HEK293 (cell line): ENCODE measurements around the gene ITGA5.

Experiments used
- BCL11A ChIP-seq: fragments of 450-650 bp; formaldehyde crosslinking; IDR thresholded peaks from 2 replicates; pipeline ENCODE4 v1.5.1; 2016; ENCODE audit warnings: low read depth, missing biosample characterization, missing genetic modification characterization
- GLI2 ChIP-seq: fragments of 450-650 bp; formaldehyde crosslinking; IDR thresholded peaks from 2 replicates; pipeline ENCODE4; 2017; ENCODE audit warnings: missing biosample characterization, missing genetic modification characterization, low read depth, borderline replicate concordance
- GLI4 ChIP-seq: fragments of 450-650 bp; formaldehyde crosslinking; IDR thresholded peaks from 2 replicates; pipeline ENCODE4 v1.5.1; 2016; ENCODE audit warnings: missing biosample characterization, missing genetic modification characterization
- KLF1 ChIP-seq: fragments of 450-650 bp; formaldehyde crosslinking; IDR thresholded peaks from 2 replicates; pipeline ENCODE4 v1.5.1; 2016; ENCODE audit warnings: missing biosample characterization, missing genetic modification characterization
- MZF1 ChIP-seq: fragments of 450-650 bp; formaldehyde crosslinking; IDR thresholded peaks from 2 replicates; pipeline ENCODE4 v1.5.1; 2017; ENCODE audit warnings: missing biosample characterization, missing genetic modification characterization, borderline replicate concordance
- ZBTB17 ChIP-seq: fragments of 450-650 bp; formaldehyde crosslinking; IDR thresholded peaks from 2 replicates; pipeline ENCODE4 v1.5.1; 2016; ENCODE audit warnings: missing biosample characterization, missing genetic modification characterization
- ZBTB8A ChIP-seq: fragments of 450-650 bp; formaldehyde crosslinking; IDR thresholded peaks from 2 replicates; pipeline ENCODE4 v1.5.1; 2016; ENCODE audit warnings: missing biosample characterization, missing genetic modification characterization
- ZEB2 ChIP-seq: fragments of 450-650 bp; formaldehyde crosslinking; IDR thresholded peaks from 2 replicates; pipeline ENCODE4 v1.5.1; 2016; ENCODE audit warnings: missing biosample characterization, missing genetic modification characterization
- ZNF132 ChIP-seq: fragments of 450-650 bp; formaldehyde crosslinking; IDR thresholded peaks from 2 replicates; pipeline ENCODE4 v1.5.1; 2017; ENCODE audit warnings: missing biosample characterization, missing genetic modification characterization, borderline replicate concordance
- ZNF138 ChIP-seq: fragments of 450-650 bp; formaldehyde crosslinking; IDR thresholded peaks from 2 replicates; pipeline ENCODE4 v1.5.1; 2016; ENCODE audit warnings: missing biosample characterization, missing genetic modification characterization, borderline replicate concordance
- ZNF169 ChIP-seq: fragments of 450-650 bp; formaldehyde crosslinking; IDR thresholded peaks from 2 replicates; pipeline ENCODE4 v1.5.1; 2016; ENCODE audit warnings: missing biosample characterization, missing genetic modification characterization
- ZNF175 ChIP-seq: fragments of 450-650 bp; formaldehyde crosslinking; IDR thresholded peaks from 2 replicates; pipeline ENCODE4 v1.5.1; 2016; ENCODE audit warnings: missing biosample characterization, missing genetic modification characterization
- ZNF223 ChIP-seq: fragments of 450-650 bp; formaldehyde crosslinking; IDR thresholded peaks from 2 replicates; pipeline ENCODE4 v1.5.1; 2016; ENCODE audit warnings: missing biosample characterization, missing genetic modification characterization
- ZNF266 ChIP-seq: fragments of 450-650 bp; formaldehyde crosslinking; IDR thresholded peaks from 2 replicates; pipeline ENCODE4 v1.5.1; 2016; ENCODE audit warnings: missing biosample characterization, missing genetic modification characterization, low read depth
- ZNF292 ChIP-seq: fragments of 450-650 bp; formaldehyde crosslinking; IDR thresholded peaks from 2 replicates; pipeline ENCODE4 v1.5.1; 2016; ENCODE audit warnings: low read depth, missing biosample characterization, missing genetic modification characterization, borderline replicate concordance
- ZNF341 ChIP-seq: fragments of 450-650 bp; formaldehyde crosslinking; IDR thresholded peaks from 2 replicates; pipeline ENCODE4; 2016; ENCODE audit warnings: low read depth, missing biosample characterization, missing genetic modification characterization
- ZNF423 ChIP-seq: fragments of 450-650 bp; formaldehyde crosslinking; IDR thresholded peaks from 2 replicates; pipeline ENCODE4 v1.5.1; 2016; ENCODE audit warnings: missing biosample characterization, missing genetic modification characterization
- ZNF621 ChIP-seq: fragments of 450-650 bp; formaldehyde crosslinking; IDR thresholded peaks from 2 replicates; pipeline ENCODE4 v1.5.1; 2017; ENCODE audit warnings: missing biosample characterization, missing genetic modification characterization
- ZNF658 ChIP-seq: fragments of 450-650 bp; formaldehyde crosslinking; IDR thresholded peaks from 2 replicates; pipeline ENCODE4; 2016; ENCODE audit warnings: missing biosample characterization, missing genetic modification characterization
- ZNF707 ChIP-seq: fragments of 450-650 bp; formaldehyde crosslinking; IDR thresholded peaks from 2 replicates; pipeline ENCODE4 v1.5.1; 2016; ENCODE audit warnings: missing biosample characterization, missing genetic modification characterization
- ZNF792 ChIP-seq: fragments of 450-650 bp; formaldehyde crosslinking; IDR thresholded peaks from 2 replicates; pipeline ENCODE4 v1.5.1; 2016; ENCODE audit warnings: missing biosample characterization, missing genetic modification characterization
- ZNF843 ChIP-seq: fragments of 450-650 bp; formaldehyde crosslinking; IDR thresholded peaks from 2 replicates; pipeline ENCODE4 v1.5.1; 2016; ENCODE audit warnings: missing biosample characterization, missing genetic modification characterization
- ZSCAN23 ChIP-seq: fragments of 450-650 bp; formaldehyde crosslinking; IDR thresholded peaks from 2 replicates; pipeline ENCODE4 v1.5.1; 2016; ENCODE audit warnings: missing biosample characterization, missing genetic modification characterization
- TF ChIP-seq, protein P1 (sequence below): fragments of 450-650 bp; formaldehyde crosslinking; IDR thresholded peaks from 2 replicates; pipeline ENCODE4 v1.5.1; 2016; ENCODE audit warnings: missing biosample characterization, missing genetic modification characterization, low read depth
- TF ChIP-seq, protein P2 (sequence below): fragments of 450-650 bp; formaldehyde crosslinking; IDR thresholded peaks from 2 replicates; pipeline ENCODE4 v1.5.1; 2017; ENCODE audit warnings: missing biosample characterization, missing genetic modification characterization
- TF ChIP-seq, protein P3 (sequence below): fragments of 450-650 bp; formaldehyde crosslinking; IDR thresholded peaks from 2 replicates; pipeline ENCODE4 v1.5.1; 2016; ENCODE audit warnings: missing biosample characterization, missing genetic modification characterization
- TF ChIP-seq, protein P4 (sequence below): fragments of 450-650 bp; formaldehyde crosslinking; IDR thresholded peaks from 2 replicates; pipeline ENCODE4 v1.5.1; 2016; ENCODE audit warnings: missing biosample characterization, missing genetic modification characterization
- TF ChIP-seq, protein P5 (sequence below): fragments of 450-650 bp; formaldehyde crosslinking; IDR thresholded peaks from 2 replicates; pipeline ENCODE4 v1.5.1; 2017; ENCODE audit warnings: missing biosample characterization, missing genetic modification characterization
- TF ChIP-seq, protein P6 (sequence below): fragments of 450-650 bp; formaldehyde crosslinking; IDR thresholded peaks from 2 replicates; pipeline ENCODE4 v1.5.1; 2017; ENCODE audit warnings: missing biosample characterization, missing genetic modification characterization

ITGA5 gene

DNA sequence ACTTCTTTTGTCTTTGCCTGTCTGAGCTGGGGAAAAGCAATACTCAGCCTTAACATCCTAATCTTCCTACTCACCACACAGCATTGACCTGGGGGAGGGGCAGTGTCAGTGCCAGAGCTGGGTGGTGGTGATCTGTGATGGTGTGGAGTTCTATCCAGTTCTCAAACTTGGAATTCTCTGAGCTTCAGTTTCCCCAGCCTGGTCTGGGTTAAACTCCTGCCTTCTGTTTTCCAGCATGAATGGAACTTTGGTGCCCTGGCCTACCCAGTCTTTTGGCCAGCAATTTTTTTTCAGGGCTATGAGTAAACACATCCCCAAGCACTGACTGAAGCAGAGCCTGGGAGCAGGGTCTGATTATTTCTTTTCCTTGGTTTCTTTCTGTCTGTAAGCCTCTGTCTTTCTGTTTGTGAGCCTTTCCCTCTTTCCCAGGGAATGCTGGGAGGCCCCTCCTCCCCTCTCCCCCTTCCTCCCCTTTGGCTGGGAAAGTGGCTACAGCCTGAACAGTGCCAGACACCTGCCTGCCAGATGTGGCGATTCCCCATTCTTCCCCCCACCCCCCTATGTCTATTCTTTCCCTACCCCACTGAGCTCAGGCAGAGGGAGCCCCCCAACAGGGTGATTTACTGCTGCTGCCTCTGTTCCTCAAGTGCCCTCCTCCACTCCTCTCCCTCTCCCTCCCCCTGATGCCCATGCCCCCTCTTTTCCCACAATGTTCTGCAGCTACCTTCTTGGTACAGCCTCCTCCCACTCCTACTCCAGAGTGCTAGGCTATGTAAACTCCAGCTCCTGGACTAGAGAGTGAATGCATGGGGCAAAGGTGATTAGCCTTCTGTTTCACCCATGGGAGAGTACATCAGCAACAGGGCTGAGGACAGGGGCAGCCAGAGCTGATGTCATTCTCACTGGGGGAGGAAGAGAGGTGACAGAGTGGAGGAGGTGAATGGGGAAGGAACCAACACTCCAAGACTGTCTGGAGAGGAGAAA is 65.9 kb downstream of the ITGA5 start (continued):
- TF ChIP-seq ZNF175: no peak
- no peak for TF ChIP-seq ZNF169 (tag by site-specific recombination)
- TF ChIP-seq ZNF266 (tag by site-specific recombination): no peak
- TF ChIP-seq ZEB2: no peak
- no peak for TF ChIP-seq GLI4 (tag by site-specific recombination)
- TF ChIP-seq, protein P1, sequence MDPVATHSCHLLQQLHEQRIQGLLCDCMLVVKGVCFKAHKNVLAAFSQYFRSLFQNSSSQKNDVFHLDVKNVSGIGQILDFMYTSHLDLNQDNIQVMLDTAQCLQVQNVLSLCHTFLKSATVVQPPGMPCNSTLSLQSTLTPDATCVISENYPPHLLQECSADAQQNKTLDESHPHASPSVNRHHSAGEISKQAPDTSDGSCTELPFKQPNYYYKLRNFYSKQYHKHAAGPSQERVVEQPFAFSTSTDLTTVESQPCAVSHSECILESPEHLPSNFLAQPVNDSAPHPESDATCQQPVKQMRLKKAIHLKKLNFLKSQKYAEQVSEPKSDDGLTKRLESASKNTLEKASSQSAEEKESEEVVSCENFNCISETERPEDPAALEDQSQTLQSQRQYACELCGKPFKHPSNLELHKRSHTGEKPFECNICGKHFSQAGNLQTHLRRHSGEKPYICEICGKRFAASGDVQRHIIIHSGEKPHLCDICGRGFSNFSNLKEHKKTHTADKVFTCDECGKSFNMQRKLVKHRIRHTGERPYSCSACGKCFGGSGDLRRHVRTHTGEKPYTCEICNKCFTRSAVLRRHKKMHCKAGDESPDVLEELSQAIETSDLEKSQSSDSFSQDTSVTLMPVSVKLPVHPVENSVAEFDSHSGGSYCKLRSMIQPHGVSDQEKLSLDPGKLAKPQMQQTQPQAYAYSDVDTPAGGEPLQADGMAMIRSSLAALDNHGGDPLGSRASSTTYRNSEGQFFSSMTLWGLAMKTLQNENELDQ (tag by site-specific recombination): no peak
- TF ChIP-seq KLF1 (tag by site-specific recombination): no peak
- TF ChIP-seq ZBTB17 (tag by site-specific recombination): no peak
- peak; percentile 71 for TF ChIP-seq ZNF341 (tag by site-specific recombination)
- TF ChIP-seq ZNF792 (tag by site-specific recombination): no peak
- TF ChIP-seq ZSCAN23 (tag by site-specific recombination): no peak
- TF ChIP-seq ZNF621: no peak
- TF ChIP-seq, protein P2, sequence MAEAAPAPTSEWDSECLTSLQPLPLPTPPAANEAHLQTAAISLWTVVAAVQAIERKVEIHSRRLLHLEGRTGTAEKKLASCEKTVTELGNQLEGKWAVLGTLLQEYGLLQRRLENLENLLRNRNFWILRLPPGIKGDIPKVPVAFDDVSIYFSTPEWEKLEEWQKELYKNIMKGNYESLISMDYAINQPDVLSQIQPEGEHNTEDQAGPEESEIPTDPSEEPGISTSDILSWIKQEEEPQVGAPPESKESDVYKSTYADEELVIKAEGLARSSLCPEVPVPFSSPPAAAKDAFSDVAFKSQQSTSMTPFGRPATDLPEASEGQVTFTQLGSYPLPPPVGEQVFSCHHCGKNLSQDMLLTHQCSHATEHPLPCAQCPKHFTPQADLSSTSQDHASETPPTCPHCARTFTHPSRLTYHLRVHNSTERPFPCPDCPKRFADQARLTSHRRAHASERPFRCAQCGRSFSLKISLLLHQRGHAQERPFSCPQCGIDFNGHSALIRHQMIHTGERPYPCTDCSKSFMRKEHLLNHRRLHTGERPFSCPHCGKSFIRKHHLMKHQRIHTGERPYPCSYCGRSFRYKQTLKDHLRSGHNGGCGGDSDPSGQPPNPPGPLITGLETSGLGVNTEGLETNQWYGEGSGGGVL (tag by site-specific recombination): peak; percentile 99
- TF ChIP-seq GLI2 (tag by site-specific recombination): no peak
- no peak for TF ChIP-seq ZNF132 (tag by site-specific recombination)
- TF ChIP-seq, protein P3, sequence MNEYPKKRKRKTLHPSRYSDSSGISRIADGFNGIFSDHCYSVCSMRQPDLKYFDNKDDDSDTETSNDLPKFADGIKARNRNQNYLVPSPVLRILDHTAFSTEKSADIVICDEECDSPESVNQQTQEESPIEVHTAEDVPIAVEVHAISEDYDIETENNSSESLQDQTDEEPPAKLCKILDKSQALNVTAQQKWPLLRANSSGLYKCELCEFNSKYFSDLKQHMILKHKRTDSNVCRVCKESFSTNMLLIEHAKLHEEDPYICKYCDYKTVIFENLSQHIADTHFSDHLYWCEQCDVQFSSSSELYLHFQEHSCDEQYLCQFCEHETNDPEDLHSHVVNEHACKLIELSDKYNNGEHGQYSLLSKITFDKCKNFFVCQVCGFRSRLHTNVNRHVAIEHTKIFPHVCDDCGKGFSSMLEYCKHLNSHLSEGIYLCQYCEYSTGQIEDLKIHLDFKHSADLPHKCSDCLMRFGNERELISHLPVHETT (tag by site-specific recombination): no peak
- no peak for TF ChIP-seq BCL11A (tag by site-specific recombination)
- TF ChIP-seq ZNF423: no peak
- TF ChIP-seq ZNF292 (tag by site-specific recombination): no peak
- TF ChIP-seq, protein P4, sequence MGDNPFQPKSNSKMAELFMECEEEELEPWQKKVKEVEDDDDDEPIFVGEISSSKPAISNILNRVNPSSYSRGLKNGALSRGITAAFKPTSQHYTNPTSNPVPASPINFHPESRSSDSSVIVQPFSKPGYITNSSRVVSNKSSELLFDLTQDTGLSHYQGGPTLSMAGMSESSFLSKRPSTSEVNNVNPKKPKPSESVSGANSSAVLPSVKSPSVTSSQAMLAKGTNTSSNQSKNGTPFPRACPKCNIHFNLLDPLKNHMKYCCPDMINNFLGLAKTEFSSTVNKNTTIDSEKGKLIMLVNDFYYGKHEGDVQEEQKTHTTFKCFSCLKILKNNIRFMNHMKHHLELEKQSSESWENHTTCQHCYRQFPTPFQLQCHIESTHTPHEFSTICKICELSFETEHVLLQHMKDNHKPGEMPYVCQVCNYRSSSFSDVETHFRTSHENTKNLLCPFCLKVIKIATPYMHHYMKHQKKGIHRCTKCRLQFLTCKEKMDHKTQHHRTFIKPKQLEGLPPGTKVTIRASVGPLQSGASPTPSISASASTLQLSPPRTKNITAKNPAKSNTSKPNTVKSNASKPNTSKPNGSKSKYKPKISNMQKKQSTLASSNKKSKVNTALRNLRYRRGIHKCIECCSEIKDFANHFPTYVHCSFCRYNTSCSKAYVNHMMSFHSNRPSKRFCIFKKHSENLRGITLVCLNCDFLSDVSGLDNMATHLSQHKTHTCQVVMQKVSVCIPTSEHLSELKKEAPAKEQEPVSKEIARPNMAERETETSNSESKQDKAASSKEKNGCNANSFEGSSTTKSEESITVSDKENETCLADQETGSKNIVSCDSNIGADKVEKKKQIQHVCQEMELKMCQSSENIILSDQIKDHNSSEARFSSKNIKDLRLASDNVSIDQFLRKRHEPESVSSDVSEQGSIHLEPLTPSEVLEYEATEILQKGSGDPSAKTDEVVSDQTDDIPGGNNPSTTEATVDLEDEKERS (tag by site-specific recombination): no peak
- TF ChIP-seq, protein P5, sequence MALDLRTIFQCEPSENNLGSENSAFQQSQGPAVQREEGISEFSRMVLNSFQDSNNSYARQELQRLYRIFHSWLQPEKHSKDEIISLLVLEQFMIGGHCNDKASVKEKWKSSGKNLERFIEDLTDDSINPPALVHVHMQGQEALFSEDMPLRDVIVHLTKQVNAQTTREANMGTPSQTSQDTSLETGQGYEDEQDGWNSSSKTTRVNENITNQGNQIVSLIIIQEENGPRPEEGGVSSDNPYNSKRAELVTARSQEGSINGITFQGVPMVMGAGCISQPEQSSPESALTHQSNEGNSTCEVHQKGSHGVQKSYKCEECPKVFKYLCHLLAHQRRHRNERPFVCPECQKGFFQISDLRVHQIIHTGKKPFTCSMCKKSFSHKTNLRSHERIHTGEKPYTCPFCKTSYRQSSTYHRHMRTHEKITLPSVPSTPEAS: no peak
- no peak for TF ChIP-seq ZNF658 (tag by site-specific recombination)
- TF ChIP-seq ZBTB8A: no peak
- TF ChIP-seq, protein P6, sequence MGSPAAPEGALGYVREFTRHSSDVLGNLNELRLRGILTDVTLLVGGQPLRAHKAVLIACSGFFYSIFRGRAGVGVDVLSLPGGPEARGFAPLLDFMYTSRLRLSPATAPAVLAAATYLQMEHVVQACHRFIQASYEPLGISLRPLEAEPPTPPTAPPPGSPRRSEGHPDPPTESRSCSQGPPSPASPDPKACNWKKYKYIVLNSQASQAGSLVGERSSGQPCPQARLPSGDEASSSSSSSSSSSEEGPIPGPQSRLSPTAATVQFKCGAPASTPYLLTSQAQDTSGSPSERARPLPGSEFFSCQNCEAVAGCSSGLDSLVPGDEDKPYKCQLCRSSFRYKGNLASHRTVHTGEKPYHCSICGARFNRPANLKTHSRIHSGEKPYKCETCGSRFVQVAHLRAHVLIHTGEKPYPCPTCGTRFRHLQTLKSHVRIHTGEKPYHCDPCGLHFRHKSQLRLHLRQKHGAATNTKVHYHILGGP (tag by site-specific recombination): no peak
- no peak for TF ChIP-seq ZNF223 (tag by site-specific recombination)
- TF ChIP-seq ZNF843 (tag by site-specific recombination): no peak
- no peak for TF ChIP-seq MZF1 (tag by site-specific recombination)
- TF ChIP-seq ZNF707 (tag by site-specific recombination): no peak
- TF ChIP-seq ZNF138 (tag by site-specific recombination): no peak
